H1 (cell line): Measurements from ENCODE around the gene MCM3AP. TPM values are rescaled to one million over a fixed set of nuclear protein-coding genes. Genes with fewer than 3 reads are reported as not detected.

ENCODE experiments used
- CHD1 ChIP-seq: IDR thresholded peaks from 2 replicates; pipeline ENCODE4 v1.6.1; 2012; ENCODE audit warnings: low read depth, low read length, improper control_type of control experiment
- CHD7 ChIP-seq: fragments of 300-600 bp; sonication (generic); IDR thresholded peaks from 2 replicates; pipeline ENCODE4 v1.7.1; 2012; ENCODE audit warnings: low read length, moderate library complexity, mild to moderate bottlenecking, inconsistent platforms; ENCODE audit not compliant: insufficient replicate concordance
- HDAC6 ChIP-seq: IDR thresholded peaks from one replicate; pipeline ENCODE4 v1.7.1; 2012; ENCODE audit warnings: low read depth, mild to moderate bottlenecking, inconsistent platforms, low read length, moderate library complexity
- NANOG ChIP-seq: IDR thresholded peaks from 2 replicates; pipeline ENCODE4 v1.6.1; 2011; ENCODE audit warnings: low read length, low read depth, mild to moderate bottlenecking, inconsistent platforms; ENCODE audit not compliant: insufficient read depth, poor library complexity, severe bottlenecking
- polyA plus RNA-seq, 7 experiments: library from polyadenylated mRNA; depleted of rRNA in 3 of 7; stranded (reverse) in 5 of 7; unstranded in 2 of 7; fragments of >200 nt in 5 of 7; fragments of 200-250 nt in 2 of 7; gene quantifications; 1 replicate in 5 of 7; 2 replicates in 1 of 7; 4 replicates in 1 of 7; pipeline versions ENCODE4 v1.2.1 to v1.2.3, GENCODE V29; 2011 to 2013; ENCODE audit warnings: missing spikeins in 2 of 7, mixed read lengths in 2 of 7
- total RNA-seq: library from RNA; stranded (reverse); fragmentation: NEBNext Ultra II Directional; extraction: Animal tissue kit (Norgen Biotek cat#: 25700); gene quantifications from 2 replicates; pipeline ENCODE4 v1.2.1, GENCODE V29; 2021

MCM3AP gene
- total and polyA plus RNA-seq, 2 of the 8 experiments (the other 6 are each of a cell fraction or from before 2014, with no cell fraction given) = 37.2 to 119 TPM

- TF ChIP-seq CHD7 (no peak), NANOG (no peak), CHD1 (no peak), HDAC6 (no peak)
These were observed 73.4 kb downstream of the MCM3AP start (continued) for GRCh38 chr21:46211786-46212720.
